CD4-positive, alpha-beta T cell treated with Interleukin-4 for 4 hours (primary cell): Measurements from ENCODE around the gene RPS18.
A peak's percentile ranks its signal among the peaks of the same experiment; 100 is the strongest.

Experiments
- DNase-seq: peaks from one replicate; pipeline ENCODE4 v3.0.0-alpha.2; 2020

Gene RPS18

GRCh38 chr6:33292996-33293682, 21.3 kb downstream of the RPS18 start:
- DNase-seq, result no peak

- DNase-seq, result no peak
Observed at GRCh38 chr6:33294086-33294823, 22.4 kb downstream of the RPS18 start.

- DNase-seq, result no peak
Observed at GRCh38 chr6:33295621-33296369, 23.9 kb downstream of the RPS18 start.

GRCh38 chr6:33296797-33297405, 25.0 kb downstream of the RPS18 start:
- DNase-seq, result no peak

GRCh38 chr6:33297406-33297955, 25.6 kb downstream of the RPS18 start:
- DNase-seq, result no peak

GRCh38 chr6:33297956-33298772, 26.3 kb downstream of the RPS18 start:
- DNase-seq, result peak; percentile 90

GRCh38 chr6:33298773-33299236, 26.9 kb downstream of the RPS18 start, which contains the start of gene RGL2:
Gene RGL2, minus strand, starts transcription at chr6:33298942. Its CDS starts 332 bp downstream, at chr6:33298610.
- DNase-seq, result peak; percentile 65

GRCh38 chr6:33299237-33299944, 27.5 kb downstream of the RPS18 start:
- peak; percentile 94 for DNase-seq

- DNase-seq, result no peak
Observed at GRCh38 chr6:33301877-33302276, 30.0 kb downstream of the RPS18 start.

GRCh38 chr6:33304216-33304615, 32.3 kb downstream of the RPS18 start:
- DNase-seq, result no peak

- no peak for DNase-seq
Observed at GRCh38 chr6:33305052-33305451, 33.2 kb downstream of the RPS18 start.

- DNase-seq, result no peak
Observed at GRCh38 chr6:33306356-33306755, 34.5 kb downstream of the RPS18 start.

GRCh38 chr6:33312361-33313104, 40.7 kb downstream of the RPS18 start:
- DNase-seq, result peak; percentile 95

GRCh38 chr6:33313105-33313708, 41.3 kb downstream of the RPS18 start:
- peak; percentile 24 for DNase-seq

GRCh38 chr6:33313709-33314514, 42.0 kb downstream of the RPS18 start, which contains the start of gene TAPBP:
Gene TAPBP, minus strand, starts transcription at chr6:33314078. Its CDS starts 37 bp downstream, at chr6:33314041.
- DNase-seq, result peak; percentile 95

GRCh38 chr6:33314515-33314942, 42.7 kb downstream of the RPS18 start:
- DNase-seq, result peak; percentile 94

GRCh38 chr6:33314943-33315792, 43.3 kb downstream of the RPS18 start:
- DNase-seq, result peak; percentile 18
